BJ (cell line): ENCODE measurements around the gene NHERF1. TPM values are rescaled to one million over a fixed set of nuclear protein-coding genes. Genes with fewer than 3 reads are reported as not detected.

Source experiments
- CTCF ChIA-PET: fragments of 350-600 bp; formaldehyde crosslinking; extraction: SDS; loops from one replicate; lab custom pipeline; 2021; ENCODE audit warnings: antibody characterized with exemption, inconsistent platforms; lab: Yijun Ruan, JAX
- POLR2A ChIA-PET: fragments of 300-600 bp; sonication (Branson Sonifier 250); formaldehyde crosslinking; extraction: SDS; loops from one replicate; lab custom pipeline; 2021; ENCODE audit warnings: antibody characterized with exemption; lab: Charles Lee
- DNase-seq: peaks from one replicate; pipeline ENCODE4 v3.0.0-alpha.2; 2011; ENCODE audit warnings: low read depth
- H3K27me3 ChIP-seq: 2 replicates; pipeline ENCODE4 v1.6.0; 2011; ENCODE audit warnings: low read length; ENCODE audit not compliant: control insufficient read depth, insufficient read depth
- H3K36me3 ChIP-seq: 2 replicates; pipeline ENCODE4 v1.5.1; 2011; ENCODE audit warnings: low read length; ENCODE audit not compliant: control insufficient read depth, insufficient read depth
- H3K4me3 ChIP-seq: 2 replicates; pipeline ENCODE4 v1.5.1; 2011; ENCODE audit warnings: low read depth, mild to moderate bottlenecking, control low read depth, low read length
- CTCF ChIP-seq: IDR thresholded peaks from 2 replicates; pipeline ENCODE4 v1.5.1; 2011; ENCODE audit warnings: low read depth, mild to moderate bottlenecking, control low read depth, inconsistent platforms, low read length, moderate library complexity; ENCODE audit not compliant: insufficient read depth
- polyA plus RNA-seq: library from polyadenylated mRNA; depleted of rRNA; stranded (reverse); fragments of >200 nt; gene quantifications from 2 replicates; pipeline ENCODE4 v1.2.3, GENCODE V29; 2011

The NHERF1 gene
- polyA plus RNA-seq, 1 experiment, result 16.3 TPM

GRCh38 chr17:74757931-74758847 is 9.8 kb downstream of the NHERF1 start:
- Histone ChIP-seq H3K27me3 (no peaks in the 10 kb centered on the region), H3K36me3 (no peaks in the 10 kb centered on the region; the same call in 1 of the 2 replicates), H3K4me3 (no peak overlapping the region)
- no peak for TF ChIP-seq CTCF
- POLR2A ChIA-PET, result no interaction called here
- DNase-seq, result no peak
- CTCF ChIA-PET, result interaction anchor here (1.2 to 2.9 kb wide), 7 partner anchors 12 to 103 kb away, joined by 3 to 25 read pairs (median 7); no protein-coding TSS in a partner anchor

GRCh38 chr17:74758848-74759168 is 10.4 kb downstream of the NHERF1 start:
- no peak for DNase-seq
- Histone ChIP-seq H3K4me3 (no peak overlapping the region), H3K27me3 (no peaks in the 10 kb centered on the region), H3K36me3 (no peaks in the 10 kb centered on the region; the same call in 1 of the 2 replicates)
- CTCF ChIA-PET, result interaction anchor here (1.2 to 2.9 kb wide), 6 partner anchors 12 to 103 kb away, joined by 3 to 25 read pairs (median 10); no protein-coding TSS in a partner anchor
- TF ChIP-seq CTCF, result no peak
- POLR2A ChIA-PET, result no interaction called here

GRCh38 chr17:74759243-74759801 is 10.9 kb downstream of the NHERF1 start:
- H3K36me3 ChIP-seq, result no peaks in the 10 kb centered on the region; the same call in 1 of the 2 replicates
- H3K4me3 ChIP-seq, result no peak overlapping the region
- ChIA-PET CTCF (interaction anchor here (1.2 to 2.9 kb wide), 6 partner anchors 11 to 102 kb away, joined by 3 to 25 read pairs (median 6); partner anchors contain the start of gene NAT9), POLR2A (no interaction called here)
- DNase-seq, result no peak
- TF ChIP-seq CTCF, result no peak
- H3K27me3 ChIP-seq, result no peaks in the 10 kb centered on the region

GRCh38 chr17:74759941-74760340 is 11.5 kb downstream of the NHERF1 start:
- no peak for DNase-seq
- no peak overlapping the region for H3K4me3 ChIP-seq
- ChIA-PET CTCF (interaction anchor here (1.2 to 2.9 kb wide), 6 partner anchors 9 to 102 kb away, joined by 4 to 25 read pairs (median 6); partner anchors contain the start of gene NAT9), POLR2A (no interaction called here)
- H3K27me3 ChIP-seq, result no peaks in the 10 kb centered on the region
- TF ChIP-seq CTCF, result no peak
- no peaks in the 10 kb centered on the region; the same call in 1 of the 2 replicates for H3K36me3 ChIP-seq

GRCh38 chr17:74760404-74761105 is 12.1 kb downstream of the NHERF1 start:
- TF ChIP-seq CTCF, result no peak
- no peaks in the 10 kb centered on the region for H3K27me3 ChIP-seq
- CTCF ChIA-PET, result interaction anchor here (1.0 to 2.9 kb wide), 6 partner anchors 10 to 101 kb away, joined by 4 to 25 read pairs (median 4); partner anchors contain the start of gene NAT9
- no peak overlapping the region for H3K4me3 ChIP-seq
- no peak for DNase-seq
- POLR2A ChIA-PET, result no interaction called here
- H3K36me3 ChIP-seq, result no peaks in the 10 kb centered on the region
